Uterus (tissue), 4 donors: ENCODE results near the gene TTLL10. TPM values are rescaled to one million over a fixed set of nuclear protein-coding genes. Genes with fewer than 3 reads are reported as not detected.

Experiments used
- DNase-seq, 2 donors: peaks; one replicate each; pipeline ENCODE4 v3.0.0-alpha.2; 2019 to 2020
- H3K27ac ChIP-seq, 2 donors: fragments of 200-600 bp; sonication (generic); 1 replicate in 1 of 2; 2 replicates in 1 of 2; pipeline ENCODE4 v1.5.1; 2016 to 2018
- H3K27me3 ChIP-seq, 2 donors: fragments of 200-600 bp; sonication (generic); one replicate each; pipeline ENCODE4 v1.5.1; 2018 to 2019; ENCODE audit warnings: control low read depth in 1 of 2
- H3K36me3 ChIP-seq, 2 donors: fragments of 200-600 bp; sonication (generic); one replicate each; pipeline ENCODE4 v1.5.1; 2019; ENCODE audit warnings: control low read depth in 1 of 2
- H3K4me1 ChIP-seq, 2 donors: fragments of 200-600 bp; sonication (generic); one replicate each; pipeline ENCODE4 v1.5.1; 2018 to 2019; ENCODE audit warnings: control low read depth in 1 of 2
- H3K4me3 ChIP-seq, 2 donors: fragments of 200-600 bp; sonication (generic); 1 replicate in 1 of 2; 2 replicates in 1 of 2; pipeline ENCODE4 v1.5.1; 2018 to 2019; ENCODE audit warnings: mild to moderate bottlenecking in 1 of 2
- H3K9me3 ChIP-seq, 2 donors: fragments of 200-600 bp; sonication (generic); one replicate each; pipeline ENCODE4 v1.5.1; 2019; ENCODE audit warnings: control low read depth in 1 of 2
- CTCF ChIP-seq, 4 experiments: fragments of 200-600 bp in 2 of 4; fragments of 450-650 bp in 2 of 4; sonication (generic) in 2 of 4; IDR thresholded peaks; one replicate each; pipeline ENCODE4 v1.5.1; 2016 to 2019; ENCODE audit warnings: antibody characterized with exemption in 4 of 4, mild to moderate bottlenecking in 2 of 4, moderate library complexity in 1 of 4
- POLR2A ChIP-seq, 2 donors: fragments of 450-650 bp; IDR thresholded peaks; one replicate each; pipeline ENCODE4 v1.6.1; 2016; ENCODE audit warnings: antibody characterized with exemption in 2 of 2, mild to moderate bottlenecking in 1 of 2, moderate library complexity in 1 of 2
- intact Hi-C: fragments of 100-400 bp; cut with DNase I; formaldehyde crosslinking; loops from one replicate; pipeline ENCODE4 v1.15.1; 2023; ENCODE audit warnings: low total_unique reads
- total RNA-seq, 4 donors: library from RNA; depleted of rRNA in 3 of 4; stranded (reverse); fragments of >200 nt in 3 of 4; gene quantifications; one replicate each; pipeline versions ENCODE4 v1.1.0 to v1.2.4, GENCODE V29; 2014 to 2023
- donor health status: DM: yes; HTN: yes; CAD: no.

The TTLL10 gene
- total RNA-seq, 4 donors from 2014 or later: 0.35 to 0.51 TPM; not detected in 2

- intact Hi-C loops: loop anchor here (10.0 kb wide), 1 partner anchor 257 kb away; no protein-coding TSS in a partner anchor
- H3K9me3 ChIP-seq: no peaks in the 10 kb centered on the region
- H3K36me3 ChIP-seq: no peaks in the 10 kb centered on the region
- no peaks in the 10 kb centered on the region for H3K27me3 ChIP-seq
- DNase-seq: peak; percentile 94 to 97
- peak within 1 kb of the TSS; percentile 70 to 93 for H3K27ac ChIP-seq
- H3K4me1 ChIP-seq: peaks cover 0 to 27% of the 10 kb centered on the region in 2 donors
- peak within 1 kb of the TSS; percentile 67 to 98 for H3K4me3 ChIP-seq
- TF ChIP-seq POLR2A (IDR thresholded peaks at IDR 0.05): peak in 1 of 2 donors; percentile 51
- peak in 1 of 4 experiments; percentile 2 for TF ChIP-seq CTCF (IDR thresholded peaks at IDR 0.05)
Observed at GRCh38 chr1:1231400-1232207, 57.9 kb downstream of the TTLL10 start, which contains the start of gene SDF4. SDF4 (minus strand) TSS chr1:1232001; CDS start chr1:1228772, 3,229 bp downstream.

GRCh38 chr1:1232208-1232795 is 58.6 kb downstream of the TTLL10 start, which contains the start of gene B3GALT6:
B3GALT6 (plus strand) TSS chr1:1232237; CDS start chr1:1232279, 42 bp downstream.
- no peaks in the 10 kb centered on the region for H3K36me3 ChIP-seq
- peak in 1 of 2 donors; percentile 40 for TF ChIP-seq POLR2A (IDR thresholded peaks at IDR 0.05)
- peak in 1 of 4 experiments; percentile 1 for TF ChIP-seq CTCF (IDR thresholded peaks at IDR 0.05)
- DNase-seq: no peak
- intact Hi-C loops: loop anchor here (10.0 kb wide), 1 partner anchor 258 kb away; no protein-coding TSS in a partner anchor
- H3K4me3 ChIP-seq: peak within 1 kb of the TSS; percentile 67 to 98
- peaks cover 0 to 32% of the 10 kb centered on the region in 2 donors for H3K4me1 ChIP-seq
- peak within 1 kb of the TSS; percentile 70 to 93 for H3K27ac ChIP-seq
- no peaks in the 10 kb centered on the region for H3K9me3 ChIP-seq
- no peaks in the 10 kb centered on the region for H3K27me3 ChIP-seq

GRCh38 chr1:1232796-1233566 is 59.3 kb downstream of the TTLL10 start:
- intact Hi-C loops: loop anchor here (10.0 kb wide), 1 partner anchor 258 kb away; no protein-coding TSS in a partner anchor
- no peaks in the 10 kb centered on the region for H3K36me3 ChIP-seq
- no peak overlapping the region for H3K27ac ChIP-seq
- peak in 1 of 2 donors; percentile 32 for DNase-seq
- H3K27me3 ChIP-seq: no peaks in the 10 kb centered on the region
- H3K4me3 ChIP-seq: peak overlapping the region in 1 of 2 donors; percentile 31
- peaks cover 0 to 36% of the 10 kb centered on the region in 2 donors for H3K4me1 ChIP-seq
- no peaks in the 10 kb centered on the region for H3K9me3 ChIP-seq
- no peak for TF ChIP-seq POLR2A (IDR thresholded peaks at IDR 0.05)

GRCh38 chr1:1233567-1233892 is 59.9 kb downstream of the TTLL10 start:
- TF ChIP-seq CTCF (IDR thresholded peaks at IDR 0.05) (no peak), POLR2A (IDR thresholded peaks at IDR 0.05) (no peak)
- no peak for DNase-seq
- Histone ChIP-seq H3K9me3 (no peaks in the 10 kb centered on the region), H3K27ac (no peak overlapping the region), H3K27me3 (no peaks in the 10 kb centered on the region), H3K36me3 (no peaks in the 10 kb centered on the region), H3K4me3 (no peak overlapping the region), H3K4me1 (peaks cover 0 to 36% of the 10 kb centered on the region in 2 donors)
- intact Hi-C loops: loop anchor here (10.0 kb wide), 1 partner anchor 259 kb away; no protein-coding TSS in a partner anchor

GRCh38 chr1:1234180-1234808 is 60.6 kb downstream of the TTLL10 start:
- Histone ChIP-seq H3K4me1 (peaks cover 0 to 36% of the 10 kb centered on the region in 2 donors), H3K36me3 (no peaks in the 10 kb centered on the region)
- intact Hi-C loops: loop anchor here (10.0 kb wide), 1 partner anchor 259 kb away; no protein-coding TSS in a partner anchor

More at GRCh38 chr1:1234180-1234808, 60.6 kb downstream of the TTLL10 start:
- no peak overlapping the region for H3K27ac ChIP-seq
- no peak for DNase-seq
- TF ChIP-seq CTCF (IDR thresholded peaks at IDR 0.05) (no peak), POLR2A (IDR thresholded peaks at IDR 0.05) (no peak)
- no peak overlapping the region for H3K4me3 ChIP-seq
- peaks cover 0 to 3% of the 10 kb centered on the region in 2 donors for H3K27me3 ChIP-seq
- no peaks in the 10 kb centered on the region for H3K9me3 ChIP-seq
